HepG2 (cell line): ENCODE measurements around the gene SNRPD3. TPM values are rescaled to one million over a fixed set of nuclear protein-coding genes. Genes with fewer than 3 reads are reported as not detected.

Experiments used
- ATF7 ChIP-seq, 2 experiments: fragments of 450-650 bp in 1 of 2; sonication (generic) in 1 of 2; formaldehyde crosslinking in 1 of 2; IDR thresholded peaks; 2 replicates each; pipeline versions ENCODE4 v1.4.0 to v1.6.1; 2016 to 2020; ENCODE audit warnings: antibody characterized with exemption in 1 of 2, mild to moderate bottlenecking in 1 of 2, missing genetic modification reagents in 1 of 2
- BRD4 ChIP-seq: sonication (generic); formaldehyde crosslinking; IDR thresholded peaks from 2 replicates; pipeline ENCODE4 v1.4.0; 2020; ENCODE audit warnings: missing genetic modification reagents
- FOXK1 ChIP-seq: sonication (generic); formaldehyde crosslinking; IDR thresholded peaks from 2 replicates; pipeline ENCODE4 v1.4.0; 2020; ENCODE audit warnings: low read depth, missing genetic modification reagents, borderline replicate concordance
- MIER3 ChIP-seq: IDR thresholded peaks from 2 replicates; pipeline ENCODE4 v1.6.1; 2016; ENCODE audit warnings: missing compliant biosample characterization, borderline replicate concordance
- MLLT10 ChIP-seq: sonication (generic); formaldehyde crosslinking; IDR thresholded peaks from 2 replicates; pipeline ENCODE4 v1.4.0; 2020; ENCODE audit warnings: missing genetic modification reagents
- NCOA5 ChIP-seq: sonication (generic); formaldehyde crosslinking; IDR thresholded peaks from 2 replicates; pipeline ENCODE4 v1.4.0; 2020; ENCODE audit warnings: missing genetic modification reagents
- NFATC3 ChIP-seq: sonication (generic); formaldehyde crosslinking; IDR thresholded peaks from 2 replicates; pipeline ENCODE4 v1.5.1; 2020; ENCODE audit warnings: mild to moderate bottlenecking, missing genetic modification reagents
- REST ChIP-seq, 2 experiments: IDR thresholded peaks; 2 replicates each; pipeline ENCODE4 v1.6.1; 2011 to 2012; ENCODE audit warnings: low read length in 2 of 2, borderline replicate concordance in 1 of 2, low read depth in 1 of 2, mild to moderate bottlenecking in 1 of 2, moderate library complexity in 1 of 2
- SKI ChIP-seq: fragments of 450-650 bp; IDR thresholded peaks from one replicate; pipeline ENCODE4 v1.6.1; 2018; ENCODE audit warnings: mild to moderate bottlenecking; ENCODE audit not compliant: partially characterized antibody
- SMARCE1 ChIP-seq: fragments of 450-650 bp; IDR thresholded peaks from 2 replicates; pipeline ENCODE4 v1.6.1; 2017; ENCODE audit warnings: borderline replicate concordance
- YEATS2 ChIP-seq: sonication (generic); formaldehyde crosslinking; IDR thresholded peaks from 2 replicates; pipeline ENCODE4 v1.4.0; 2020; ENCODE audit warnings: missing genetic modification reagents, borderline replicate concordance
- ZBTB4 ChIP-seq: sonication (generic); formaldehyde crosslinking; IDR thresholded peaks from 2 replicates; pipeline ENCODE4 v1.4.0; 2020; ENCODE audit warnings: missing genetic modification reagents, mild to moderate bottlenecking, borderline replicate concordance
- ZMAT3 ChIP-seq: sonication (generic); formaldehyde crosslinking; conservative IDR thresholded peaks from 2 replicates; pipeline ENCODE4 v1.7.0; 2021; ENCODE audit warnings: missing genetic modification reagents
- ZNF12 ChIP-seq: sonication (generic); formaldehyde crosslinking; IDR thresholded peaks from 2 replicates; pipeline ENCODE4 v1.5.0; 2020; ENCODE audit warnings: missing genetic modification reagents
- ZNF24 ChIP-seq: fragments of 450-650 bp; IDR thresholded peaks from 2 replicates; pipeline ENCODE4 v1.6.1; 2017; ENCODE audit warnings: antibody characterized with exemption, mild to moderate bottlenecking
- ZNF3 ChIP-seq: IDR thresholded peaks from 2 replicates; pipeline ENCODE4 v1.7.0; 2017; ENCODE audit warnings: inconsistent platforms
- ZNF33B ChIP-seq: sonication (generic); formaldehyde crosslinking; IDR thresholded peaks from 2 replicates; pipeline ENCODE4 v1.5.1; 2020; ENCODE audit warnings: mild to moderate bottlenecking, missing genetic modification reagents
- ZNF761 ChIP-seq: sonication (generic); formaldehyde crosslinking; conservative IDR thresholded peaks from 2 replicates; pipeline ENCODE4 v1.4.0; 2020; ENCODE audit warnings: mild to moderate bottlenecking, missing genetic modification reagents
- polyA plus RNA-seq, 8 experiments: library from polyadenylated mRNA; depleted of rRNA in 3 of 8; stranded (reverse) in 7 of 8; unstranded in 1 of 8; fragments of >200 nt; fragmentation: Illumina TruSeq in 4 of 8; extraction: Trizol in 4 of 8; gene quantifications; 2 replicates each; pipeline versions ENCODE4 v1.2.1 to v1.2.3, GENCODE V29; 2011 to 2016; ENCODE audit warnings: low read depth in 4 of 8, missing spikeins in 1 of 8, mixed read lengths in 1 of 8; ENCODE audit not compliant: insufficient read depth in 1 of 8
- total RNA-seq, 5 experiments: library from RNA; depleted of rRNA; stranded (reverse); fragments of >200 nt; fragmentation: Illumina TruSeq; extraction: Trizol; gene quantifications; 2 replicates each; pipeline ENCODE4 v1.2.3, GENCODE V29; 2016; ENCODE audit warnings: low read depth in 1 of 5
- TF ChIP-seq, protein P1 (sequence below): sonication (generic); formaldehyde crosslinking; IDR thresholded peaks from 2 replicates; pipeline ENCODE4 v1.5.0; 2020; ENCODE audit warnings: mild to moderate bottlenecking, low read depth, missing genetic modification reagents, borderline replicate concordance
- TF ChIP-seq, protein P2 (sequence below): sonication (generic); formaldehyde crosslinking; IDR thresholded peaks from 2 replicates; pipeline ENCODE4 v1.8.1; 2022; ENCODE audit warnings: low read depth, mild to moderate bottlenecking, missing genetic modification reagents

SNRPD3 gene
- total and polyA plus RNA-seq, 2 of the 13 experiments (the other 11 are each of a cell fraction or from before 2014, with no cell fraction given) = 110 to 209 TPM

DNA sequence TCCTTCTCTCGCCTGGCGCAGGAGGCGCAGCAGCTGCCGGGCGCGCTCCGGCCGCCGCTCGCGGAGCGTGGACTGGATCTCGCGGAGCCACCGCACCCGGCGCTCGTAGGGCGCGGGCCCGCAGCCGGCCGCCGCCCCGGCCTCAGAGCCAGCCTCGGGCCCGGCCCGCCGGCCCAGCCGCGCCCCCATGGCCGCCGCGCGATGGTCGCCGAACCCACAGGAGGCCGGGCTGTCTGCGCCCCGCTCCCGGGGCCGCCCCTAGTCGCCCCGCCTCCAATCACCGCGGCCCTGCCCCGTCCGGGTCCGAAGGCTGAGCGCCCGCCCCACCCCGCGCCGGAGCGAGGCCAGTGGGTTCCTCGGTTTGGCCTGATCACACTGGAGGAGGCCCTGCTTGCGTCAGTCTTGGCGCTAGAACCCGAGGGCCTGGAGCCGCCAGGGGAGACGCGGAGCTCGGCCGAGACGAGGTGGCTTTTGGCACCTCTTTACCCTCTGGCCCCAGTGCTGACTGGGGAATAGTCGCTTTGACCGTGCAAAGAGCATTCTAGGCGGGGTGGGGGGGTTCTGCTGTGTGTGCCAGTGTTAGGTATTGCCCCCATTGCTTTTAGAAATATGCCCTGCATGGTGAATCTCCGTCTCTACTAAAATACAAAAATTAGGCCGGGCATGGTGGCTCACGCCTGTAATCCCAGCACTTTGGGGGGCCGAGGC is 37.2 kb downstream of the SNRPD3 start, which contains the start of gene LRRC75B (continued):
- no peak for TF ChIP-seq ZNF12
- peak; percentile 44; the same call in 1 of the 2 replicates for TF ChIP-seq YEATS2 (CRISPR knock-in tag)
- no peak for TF ChIP-seq NCOA5 (CRISPR knock-in tag)
- 0 out of 4 replicates have a peak, but pooled peaks of 1 of the 2 experiments have one; percentile 38 for TF ChIP-seq REST (IDR thresholded peaks at IDR 0.05; ENCODE audit: borderline replicate concordance in 1 of 2, low read depth in 1 of 2, low read length in 2 of 2)
- no peak for TF ChIP-seq ZBTB4
- no peak for TF ChIP-seq ZNF24
- TF ChIP-seq FOXK1 (CRISPR knock-in tag) = no peak
- 0 out of 2 replicates have a peak, but pooled peaks have one; percentile 10 for TF ChIP-seq MIER3 (CRISPR knock-in tag)
- TF ChIP-seq, protein P1, sequence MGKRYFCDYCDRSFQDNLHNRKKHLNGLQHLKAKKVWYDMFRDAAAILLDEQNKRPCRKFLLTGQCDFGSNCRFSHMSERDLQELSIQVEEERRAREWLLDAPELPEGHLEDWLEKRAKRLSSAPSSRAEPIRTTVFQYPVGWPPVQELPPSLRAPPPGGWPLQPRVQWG (CRISPR knock-in tag) = no peak
- TF ChIP-seq, protein P2, sequence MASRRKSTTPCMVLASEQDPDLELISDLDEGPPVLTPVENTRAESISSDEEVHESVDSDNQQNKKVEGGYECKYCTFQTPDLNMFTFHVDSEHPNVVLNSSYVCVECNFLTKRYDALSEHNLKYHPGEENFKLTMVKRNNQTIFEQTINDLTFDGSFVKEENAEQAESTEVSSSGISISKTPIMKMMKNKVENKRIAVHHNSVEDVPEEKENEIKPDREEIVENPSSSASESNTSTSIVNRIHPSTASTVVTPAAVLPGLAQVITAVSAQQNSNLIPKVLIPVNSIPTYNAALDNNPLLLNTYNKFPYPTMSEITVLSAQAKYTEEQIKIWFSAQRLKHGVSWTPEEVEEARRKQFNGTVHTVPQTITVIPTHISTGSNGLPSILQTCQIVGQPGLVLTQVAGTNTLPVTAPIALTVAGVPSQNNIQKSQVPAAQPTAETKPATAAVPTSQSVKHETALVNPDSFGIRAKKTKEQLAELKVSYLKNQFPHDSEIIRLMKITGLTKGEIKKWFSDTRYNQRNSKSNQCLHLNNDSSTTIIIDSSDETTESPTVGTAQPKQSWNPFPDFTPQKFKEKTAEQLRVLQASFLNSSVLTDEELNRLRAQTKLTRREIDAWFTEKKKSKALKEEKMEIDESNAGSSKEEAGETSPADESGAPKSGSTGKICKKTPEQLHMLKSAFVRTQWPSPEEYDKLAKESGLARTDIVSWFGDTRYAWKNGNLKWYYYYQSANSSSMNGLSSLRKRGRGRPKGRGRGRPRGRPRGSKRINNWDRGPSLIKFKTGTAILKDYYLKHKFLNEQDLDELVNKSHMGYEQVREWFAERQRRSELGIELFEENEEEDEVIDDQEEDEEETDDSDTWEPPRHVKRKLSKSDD (CRISPR knock-in tag) = peak; percentile 43; the same call in 1 of the 2 replicates
- TF ChIP-seq BRD4 (CRISPR knock-in tag) = peak; percentile 79; the same call in 1 of the 2 replicates
- no peak for TF ChIP-seq MLLT10 (CRISPR knock-in tag)
- TF ChIP-seq ZMAT3 = peak; percentile 88
- TF ChIP-seq SMARCE1 = no peak
- TF ChIP-seq NFATC3 (CRISPR knock-in tag) = no peak
- peak; percentile 90; the same call in 1 of the 2 replicates for TF ChIP-seq ZNF761 (CRISPR knock-in tag)
- TF ChIP-seq ATF7 (IDR thresholded peaks at IDR 0.05) = no peak
- no peak for TF ChIP-seq ATF7 (CRISPR knock-in tag; IDR thresholded peaks at IDR 0.05)
- TF ChIP-seq SKI = peak; percentile 70
- no peak for TF ChIP-seq ZNF33B (CRISPR knock-in tag)
- TF ChIP-seq ZNF3 (CRISPR knock-in tag) = no peak
